HepG2 (cell line): Measurements from ENCODE around the gene INTS3. TPM values are rescaled to one million over a fixed set of nuclear protein-coding genes. Genes with fewer than 3 reads are reported as not detected.

Experiments
- ZNF572 ChIP-seq: sonication (generic); formaldehyde crosslinking; IDR thresholded peaks from 2 replicates; pipeline ENCODE4 v1.5.1; 2020; ENCODE audit warnings: mild to moderate bottlenecking, missing genetic modification reagents
- polyA plus RNA-seq, 8 experiments: library from polyadenylated mRNA; depleted of rRNA in 3 of 8; stranded (reverse) in 7 of 8; unstranded in 1 of 8; fragments of >200 nt; fragmentation: Illumina TruSeq in 4 of 8; extraction: Trizol in 4 of 8; gene quantifications; 2 replicates each; pipeline versions ENCODE4 v1.2.1 to v1.2.3, GENCODE V29; 2011 to 2016; ENCODE audit warnings: low read depth in 4 of 8, missing spikeins in 1 of 8, mixed read lengths in 1 of 8; ENCODE audit not compliant: insufficient read depth in 1 of 8
- total RNA-seq, 5 experiments: library from RNA; depleted of rRNA; stranded (reverse); fragments of >200 nt; fragmentation: Illumina TruSeq; extraction: Trizol; gene quantifications; 2 replicates each; pipeline ENCODE4 v1.2.3, GENCODE V29; 2016; ENCODE audit warnings: low read depth in 1 of 5
- TF ChIP-seq, protein P1 (sequence below): sonication (generic); formaldehyde crosslinking; IDR thresholded peaks from 2 replicates; pipeline ENCODE4 v1.5.0; 2020; ENCODE audit warnings: mild to moderate bottlenecking, missing genetic modification reagents, borderline replicate concordance
- TF ChIP-seq, protein P2 (sequence below): sonication (generic); formaldehyde crosslinking; IDR thresholded peaks from 2 replicates; pipeline ENCODE4 v1.4.0; 2020; ENCODE audit warnings: missing genetic modification reagents
- TF ChIP-seq, protein P3 (sequence below): sonication (generic); formaldehyde crosslinking; IDR thresholded peaks from 2 replicates; pipeline ENCODE4 v1.5.0; 2020; ENCODE audit warnings: missing genetic modification reagents

INTS3 gene
- total and polyA plus RNA-seq, 2 of the 13 experiments (the other 11 are each of a cell fraction or from before 2014, with no cell fraction given) = 17.2 to 27.2 TPM

DNA sequence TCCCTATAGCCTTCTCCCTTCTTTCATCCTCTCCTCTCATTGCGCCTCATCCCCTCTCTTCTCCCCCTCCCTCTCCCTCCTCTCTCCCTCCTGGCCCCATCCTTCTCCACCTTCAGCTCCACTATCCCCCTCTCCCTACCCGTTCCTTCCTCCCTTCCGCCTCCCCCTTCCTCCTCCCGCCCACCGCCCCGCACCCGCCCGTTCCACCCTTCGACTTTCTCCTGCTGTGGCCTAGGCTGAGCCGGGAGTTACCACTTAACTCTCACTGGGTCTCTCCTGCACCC, 47.8 kb upstream of the INTS3 start (continued):
- TF ChIP-seq, protein P1, sequence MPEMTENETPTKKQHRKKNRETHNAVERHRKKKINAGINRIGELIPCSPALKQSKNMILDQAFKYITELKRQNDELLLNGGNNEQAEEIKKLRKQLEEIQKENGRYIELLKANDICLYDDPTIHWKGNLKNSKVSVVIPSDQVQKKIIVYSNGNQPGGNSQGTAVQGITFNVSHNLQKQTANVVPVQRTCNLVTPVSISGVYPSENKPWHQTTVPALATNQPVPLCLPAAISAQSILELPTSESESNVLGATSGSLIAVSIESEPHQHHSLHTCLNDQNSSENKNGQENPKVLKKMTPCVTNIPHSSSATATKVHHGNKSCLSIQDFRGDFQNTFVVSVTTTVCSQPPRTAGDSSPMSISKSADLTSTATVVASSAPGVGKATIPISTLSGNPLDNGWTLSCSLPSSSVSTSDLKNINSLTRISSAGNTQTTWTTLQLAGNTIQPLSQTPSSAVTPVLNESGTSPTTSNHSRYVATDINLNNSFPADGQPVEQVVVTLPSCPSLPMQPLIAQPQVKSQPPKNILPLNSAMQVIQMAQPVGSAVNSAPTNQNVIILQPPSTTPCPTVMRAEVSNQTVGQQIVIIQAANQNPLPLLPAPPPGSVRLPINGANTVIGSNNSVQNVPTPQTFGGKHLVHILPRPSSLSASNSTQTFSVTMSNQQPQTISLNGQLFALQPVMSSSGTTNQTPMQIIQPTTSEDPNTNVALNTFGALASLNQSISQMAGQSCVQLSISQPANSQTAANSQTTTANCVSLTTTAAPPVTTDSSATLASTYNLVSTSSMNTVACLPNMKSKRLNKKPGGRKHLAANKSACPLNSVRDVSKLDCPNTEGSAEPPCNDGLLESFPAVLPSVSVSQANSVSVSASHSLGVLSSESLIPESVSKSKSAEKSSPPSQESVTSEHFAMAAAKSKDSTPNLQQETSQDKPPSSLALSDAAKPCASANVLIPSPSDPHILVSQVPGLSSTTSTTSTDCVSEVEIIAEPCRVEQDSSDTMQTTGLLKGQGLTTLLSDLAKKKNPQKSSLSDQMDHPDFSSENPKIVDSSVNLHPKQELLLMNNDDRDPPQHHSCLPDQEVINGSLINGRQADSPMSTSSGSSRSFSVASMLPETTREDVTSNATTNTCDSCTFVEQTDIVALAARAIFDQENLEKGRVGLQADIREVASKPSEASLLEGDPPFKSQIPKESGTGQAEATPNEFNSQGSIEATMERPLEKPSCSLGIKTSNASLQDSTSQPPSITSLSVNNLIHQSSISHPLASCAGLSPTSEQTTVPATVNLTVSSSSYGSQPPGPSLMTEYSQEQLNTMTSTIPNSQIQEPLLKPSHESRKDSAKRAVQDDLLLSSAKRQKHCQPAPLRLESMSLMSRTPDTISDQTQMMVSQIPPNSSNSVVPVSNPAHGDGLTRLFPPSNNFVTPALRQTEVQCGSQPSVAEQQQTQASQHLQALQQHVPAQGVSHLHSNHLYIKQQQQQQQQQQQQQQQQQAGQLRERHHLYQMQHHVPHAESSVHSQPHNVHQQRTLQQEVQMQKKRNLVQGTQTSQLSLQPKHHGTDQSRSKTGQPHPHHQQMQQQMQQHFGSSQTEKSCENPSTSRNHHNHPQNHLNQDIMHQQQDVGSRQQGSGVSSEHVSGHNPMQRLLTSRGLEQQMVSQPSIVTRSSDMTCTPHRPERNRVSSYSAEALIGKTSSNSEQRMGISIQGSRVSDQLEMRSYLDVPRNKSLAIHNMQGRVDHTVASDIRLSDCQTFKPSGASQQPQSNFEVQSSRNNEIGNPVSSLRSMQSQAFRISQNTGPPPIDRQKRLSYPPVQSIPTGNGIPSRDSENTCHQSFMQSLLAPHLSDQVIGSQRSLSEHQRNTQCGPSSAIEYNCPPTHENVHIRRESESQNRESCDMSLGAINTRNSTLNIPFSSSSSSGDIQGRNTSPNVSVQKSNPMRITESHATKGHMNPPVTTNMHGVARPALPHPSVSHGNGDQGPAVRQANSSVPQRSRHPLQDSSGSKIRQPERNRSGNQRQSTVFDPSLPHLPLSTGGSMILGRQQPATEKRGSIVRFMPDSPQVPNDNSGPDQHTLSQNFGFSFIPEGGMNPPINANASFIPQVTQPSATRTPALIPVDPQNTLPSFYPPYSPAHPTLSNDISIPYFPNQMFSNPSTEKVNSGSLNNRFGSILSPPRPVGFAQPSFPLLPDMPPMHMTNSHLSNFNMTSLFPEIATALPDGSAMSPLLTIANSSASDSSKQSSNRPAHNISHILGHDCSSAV (CRISPR knock-in tag) = no peak
- TF ChIP-seq, protein P2, sequence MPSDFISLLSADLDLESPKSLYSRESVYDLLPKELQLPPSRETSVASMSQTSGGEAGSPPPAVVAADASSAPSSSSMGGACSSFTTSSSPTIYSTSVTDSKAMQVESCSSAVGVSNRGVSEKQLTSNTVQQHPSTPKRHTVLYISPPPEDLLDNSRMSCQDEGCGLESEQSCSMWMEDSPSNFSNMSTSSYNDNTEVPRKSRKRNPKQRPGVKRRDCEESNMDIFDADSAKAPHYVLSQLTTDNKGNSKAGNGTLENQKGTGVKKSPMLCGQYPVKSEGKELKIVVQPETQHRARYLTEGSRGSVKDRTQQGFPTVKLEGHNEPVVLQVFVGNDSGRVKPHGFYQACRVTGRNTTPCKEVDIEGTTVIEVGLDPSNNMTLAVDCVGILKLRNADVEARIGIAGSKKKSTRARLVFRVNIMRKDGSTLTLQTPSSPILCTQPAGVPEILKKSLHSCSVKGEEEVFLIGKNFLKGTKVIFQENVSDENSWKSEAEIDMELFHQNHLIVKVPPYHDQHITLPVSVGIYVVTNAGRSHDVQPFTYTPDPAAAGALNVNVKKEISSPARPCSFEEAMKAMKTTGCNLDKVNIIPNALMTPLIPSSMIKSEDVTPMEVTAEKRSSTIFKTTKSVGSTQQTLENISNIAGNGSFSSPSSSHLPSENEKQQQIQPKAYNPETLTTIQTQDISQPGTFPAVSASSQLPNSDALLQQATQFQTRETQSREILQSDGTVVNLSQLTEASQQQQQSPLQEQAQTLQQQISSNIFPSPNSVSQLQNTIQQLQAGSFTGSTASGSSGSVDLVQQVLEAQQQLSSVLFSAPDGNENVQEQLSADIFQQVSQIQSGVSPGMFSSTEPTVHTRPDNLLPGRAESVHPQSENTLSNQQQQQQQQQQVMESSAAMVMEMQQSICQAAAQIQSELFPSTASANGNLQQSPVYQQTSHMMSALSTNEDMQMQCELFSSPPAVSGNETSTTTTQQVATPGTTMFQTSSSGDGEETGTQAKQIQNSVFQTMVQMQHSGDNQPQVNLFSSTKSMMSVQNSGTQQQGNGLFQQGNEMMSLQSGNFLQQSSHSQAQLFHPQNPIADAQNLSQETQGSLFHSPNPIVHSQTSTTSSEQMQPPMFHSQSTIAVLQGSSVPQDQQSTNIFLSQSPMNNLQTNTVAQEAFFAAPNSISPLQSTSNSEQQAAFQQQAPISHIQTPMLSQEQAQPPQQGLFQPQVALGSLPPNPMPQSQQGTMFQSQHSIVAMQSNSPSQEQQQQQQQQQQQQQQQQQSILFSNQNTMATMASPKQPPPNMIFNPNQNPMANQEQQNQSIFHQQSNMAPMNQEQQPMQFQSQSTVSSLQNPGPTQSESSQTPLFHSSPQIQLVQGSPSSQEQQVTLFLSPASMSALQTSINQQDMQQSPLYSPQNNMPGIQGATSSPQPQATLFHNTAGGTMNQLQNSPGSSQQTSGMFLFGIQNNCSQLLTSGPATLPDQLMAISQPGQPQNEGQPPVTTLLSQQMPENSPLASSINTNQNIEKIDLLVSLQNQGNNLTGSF (CRISPR knock-in tag) = no peak
- TF ChIP-seq ZNF572 (CRISPR knock-in tag) = no peak
- TF ChIP-seq, protein P3, sequence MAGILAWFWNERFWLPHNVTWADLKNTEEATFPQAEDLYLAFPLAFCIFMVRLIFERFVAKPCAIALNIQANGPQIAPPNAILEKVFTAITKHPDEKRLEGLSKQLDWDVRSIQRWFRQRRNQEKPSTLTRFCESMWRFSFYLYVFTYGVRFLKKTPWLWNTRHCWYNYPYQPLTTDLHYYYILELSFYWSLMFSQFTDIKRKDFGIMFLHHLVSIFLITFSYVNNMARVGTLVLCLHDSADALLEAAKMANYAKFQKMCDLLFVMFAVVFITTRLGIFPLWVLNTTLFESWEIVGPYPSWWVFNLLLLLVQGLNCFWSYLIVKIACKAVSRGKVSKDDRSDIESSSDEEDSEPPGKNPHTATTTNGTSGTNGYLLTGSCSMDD (CRISPR knock-in tag) = no peak
